Measurements from ENCODE around the gene CASP7.
A peak's percentile ranks its signal among the peaks of the same experiment; 100 is the strongest.

DNA sequence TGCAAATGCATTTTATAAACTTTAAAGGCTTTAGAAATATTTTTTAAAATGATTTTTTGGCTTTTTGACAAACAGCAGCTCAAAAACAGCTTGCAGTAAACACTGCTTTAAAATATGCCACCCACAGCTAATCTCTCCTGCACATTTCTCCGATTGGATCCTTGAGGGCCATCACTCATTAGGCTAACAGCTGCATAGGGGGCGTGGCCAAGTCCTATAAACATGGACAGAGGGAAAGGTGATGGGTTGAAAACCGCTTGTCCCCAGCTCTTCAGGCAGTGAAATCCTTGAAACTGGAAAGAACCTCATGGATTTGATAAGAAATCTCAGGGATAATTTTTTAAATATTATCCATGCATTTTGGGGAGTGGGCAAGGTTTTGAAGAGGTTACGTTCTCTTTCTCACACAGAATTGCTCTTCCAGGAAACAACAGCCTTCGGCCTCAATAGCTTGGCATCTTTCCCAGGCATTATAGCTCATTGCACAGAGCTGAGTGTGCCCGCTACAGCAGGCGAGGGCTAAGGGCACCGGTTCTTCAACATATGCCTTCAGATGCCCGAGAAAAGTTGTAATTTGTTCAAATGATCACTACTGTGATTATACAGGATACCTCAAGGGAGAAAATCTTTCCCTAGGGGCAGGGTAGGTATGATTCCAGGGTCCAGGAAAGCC, 73.4 kb downstream of the CASP7 start:
- TF ChIP-seq POLR2AphosphoS5 (IDR thresholded peaks at IDR 0.05) (peak in 1 of 3 donors; percentile 10), CTCF (IDR thresholded peaks at IDR 0.05) (no peak), POLR2A (IDR thresholded peaks at IDR 0.05) (no peak), EP300 (IDR thresholded peaks at IDR 0.05; ENCODE audit: low read depth) (no peak)
